Motor neuron (in vitro differentiated cells): ENCODE data around the gene ABLIM1. TPM values are rescaled to one million over a fixed set of nuclear protein-coding genes. Genes with fewer than 3 reads are reported as not detected.
"Not testable (repeated sequence)": the region's sequence is repeated elsewhere in the genome, so short reads cannot be mapped to it uniquely, and the experiment has no call there.

Experiments used
- ATAC-seq, 8 experiments: fragments of 200-7000 bp; cut with Tn5 transposase; replicated peaks in 6 of 8; 2 replicates each; pipeline ENCODE4 v1.8.0; 2021; ENCODE audit warnings: mild to moderate bottlenecking in 8 of 8, moderate library complexity in 8 of 8
- H3K27ac ChIP-seq, 2 donors: fragments of 250-450 bp; sonication (Bioruptor Pico); 2 replicates each; pipeline ENCODE4 v1.9.0; 2021; ENCODE audit warnings: antibody characterized with exemption in 2 of 2, mild to moderate bottlenecking in 2 of 2, moderate library complexity in 1 of 2
- H3K4me1 ChIP-seq, 2 donors: fragments of 250-450 bp; sonication (Bioruptor Pico); replicated peaks in 1 of 2; 2 replicates each; pipeline ENCODE4 v1.6.1; 2021; ENCODE audit warnings: antibody characterized with exemption in 2 of 2, mild to moderate bottlenecking in 2 of 2, moderate library complexity in 1 of 2
- H3K4me3 ChIP-seq, 5 donors: fragments of 250-450 bp; sonication (Bioruptor Pico); 2 replicates each; pipeline ENCODE4 v1.9.0; 2021; ENCODE audit warnings: antibody characterized with exemption in 5 of 5, mild to moderate bottlenecking in 5 of 5, moderate library complexity in 4 of 5
- WGBS, 10 experiments: fragments of 450-650 bp; shearing (Covaris generic); methylation state at CpG; one replicate each; pipeline ENCODE4 v1.0.0; 2022; 5-methylcytosine and 5-hydroxymethylcytosine counted together
- in situ Hi-C, 9 experiments: fragments of 400-800 bp; cut with MboI; loops; one replicate each; pipeline ENCODE4 v1.15.0; 2021; ENCODE audit warnings: low sequenced_read_pairs in 9 of 9, low pct_unique_long_range_greater_than_20kb in 2 of 9; ENCODE audit not compliant: unreplicated experiment in 9 of 9
- total RNA-seq, 8 experiments: library from RNA; unstranded; fragments of 300-600 nt; gene quantifications; 2 replicates each; pipeline versions ENCODE4 v1.2.3 to v1.2.4, GENCODE V29; 2022

Gene ABLIM1
- total RNA-seq = 100 to 1,000 TPM in 1 of 8 experiments, 10 to 100 TPM in 7; 14.2 to 129 (median 32.4) TPM

DNA sequence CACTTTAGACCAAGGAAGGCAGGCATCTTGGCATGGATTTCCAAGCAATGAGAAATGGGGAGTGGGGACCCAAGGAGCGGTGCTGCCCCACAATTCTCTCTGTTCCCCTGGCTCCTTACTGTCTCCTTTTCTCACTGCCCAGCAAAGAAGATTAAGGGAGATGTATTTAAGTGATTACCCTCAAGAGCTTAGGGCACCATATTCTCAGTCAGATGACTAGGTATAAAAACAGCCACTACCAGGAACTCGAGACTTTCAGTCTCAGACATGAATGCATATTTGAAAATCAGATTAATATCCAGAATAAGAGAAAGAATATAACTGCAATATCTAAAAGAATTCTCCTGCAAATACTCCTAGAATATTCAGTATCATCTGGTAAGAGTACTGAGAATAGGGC is at the start of gene ABLIM1:
ABLIM1 (minus strand) TSS at position 101 of the 400 bp plus-strand sequence; CDS start at position 26, 75 bp downstream.
- H3K4me3 ChIP-seq = no peak within 1 kb of the TSS
- H3K4me1 ChIP-seq = peaks cover 1 to 7% of the 10 kb centered on the region in 2 donors
- ATAC-seq = no peak
- in situ Hi-C loops = no loop called here
- no peak within 1 kb of the TSS for H3K27ac ChIP-seq
- WGBS, 10 experiments = 29 to 83% (median 67%) methylated on average over 1 to 2 of the region's 2 CpGs; no CpG with 5 or more reads in 5 of the 10 experiments

DNA sequence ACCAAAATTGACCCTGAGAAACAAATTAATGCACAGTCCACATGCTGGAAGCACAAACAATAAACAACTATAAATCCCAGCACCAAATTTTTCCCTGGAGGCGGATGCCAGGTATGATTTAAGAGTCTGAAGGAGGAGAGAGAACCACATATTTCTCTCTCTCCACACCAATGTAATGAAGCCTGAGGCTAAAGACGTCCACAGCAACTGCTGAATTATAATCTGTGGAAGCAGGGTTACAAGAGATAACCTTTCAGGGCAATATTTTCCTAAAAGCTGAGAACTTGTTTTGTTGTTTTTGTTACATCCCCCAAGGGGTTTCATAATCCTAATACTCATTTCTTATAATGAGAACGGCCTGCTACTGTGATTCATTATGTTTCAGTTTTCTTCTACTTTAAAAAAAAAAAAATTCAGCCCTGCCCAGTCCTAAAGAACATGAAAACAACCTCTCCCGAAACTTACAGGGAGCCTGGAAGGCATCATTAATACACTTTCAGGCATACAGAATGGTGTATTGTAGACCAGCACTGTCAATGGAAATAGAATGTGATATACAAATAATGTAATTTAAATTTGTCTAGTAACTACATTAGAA is 48.5 kb upstream of the ABLIM1 start:
- Histone ChIP-seq H3K4me1 (peaks cover 0 to 7% of the 10 kb centered on the region in 2 donors), H3K4me3 (no peak overlapping the region), H3K27ac (no peak overlapping the region)
- peak in 4 of 8 experiments; percentile 18 to 69 (median 24) for ATAC-seq
- 10 to 89% (median 67%) methylated on average over 2 to 4 of the region's 4 CpGs; no CpG with 5 or more reads in 1 of the 10 experiments for WGBS, 10 experiments
- in situ Hi-C loops = loop anchor here in 2 of 9 experiments (25.0 kb wide), 1 partner anchor 144 kb away; no protein-coding TSS in a partner anchor

DNA sequence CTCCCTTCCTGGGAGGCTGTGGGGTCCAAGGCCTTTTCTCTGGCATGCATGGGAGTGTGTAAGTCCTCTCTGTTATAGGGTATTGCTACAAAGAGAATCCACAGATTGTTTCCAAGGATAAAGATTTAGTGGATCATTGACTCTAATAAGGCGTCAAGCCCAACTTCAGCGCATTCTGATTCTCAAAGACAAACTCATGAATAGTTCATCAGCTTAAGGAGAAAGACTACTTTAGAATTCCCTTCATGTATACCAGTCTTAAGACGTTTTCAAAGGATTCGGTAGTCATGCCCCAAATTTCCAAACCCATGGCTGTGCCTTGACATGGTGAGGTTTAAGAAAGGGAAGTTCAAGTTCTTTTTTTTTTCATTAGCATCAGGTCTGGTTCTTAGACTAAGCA is 46.6 kb upstream of the ABLIM1 start:
- no peak overlapping the region for H3K27ac ChIP-seq
- 46 to 100% (median 80%) methylated on average over 1 to 4 of the region's 4 CpGs; no CpG with 5 or more reads in 1 of the 10 experiments for WGBS, 10 experiments
- H3K4me1 ChIP-seq = peaks cover 0 to 7% of the 10 kb centered on the region in 2 donors
- H3K4me3 ChIP-seq = no peak overlapping the region
- no peak for ATAC-seq
- in situ Hi-C loops = loop anchor here in 2 of 9 experiments (25.0 kb wide), 1 partner anchor 142 kb away; no protein-coding TSS in a partner anchor

DNA sequence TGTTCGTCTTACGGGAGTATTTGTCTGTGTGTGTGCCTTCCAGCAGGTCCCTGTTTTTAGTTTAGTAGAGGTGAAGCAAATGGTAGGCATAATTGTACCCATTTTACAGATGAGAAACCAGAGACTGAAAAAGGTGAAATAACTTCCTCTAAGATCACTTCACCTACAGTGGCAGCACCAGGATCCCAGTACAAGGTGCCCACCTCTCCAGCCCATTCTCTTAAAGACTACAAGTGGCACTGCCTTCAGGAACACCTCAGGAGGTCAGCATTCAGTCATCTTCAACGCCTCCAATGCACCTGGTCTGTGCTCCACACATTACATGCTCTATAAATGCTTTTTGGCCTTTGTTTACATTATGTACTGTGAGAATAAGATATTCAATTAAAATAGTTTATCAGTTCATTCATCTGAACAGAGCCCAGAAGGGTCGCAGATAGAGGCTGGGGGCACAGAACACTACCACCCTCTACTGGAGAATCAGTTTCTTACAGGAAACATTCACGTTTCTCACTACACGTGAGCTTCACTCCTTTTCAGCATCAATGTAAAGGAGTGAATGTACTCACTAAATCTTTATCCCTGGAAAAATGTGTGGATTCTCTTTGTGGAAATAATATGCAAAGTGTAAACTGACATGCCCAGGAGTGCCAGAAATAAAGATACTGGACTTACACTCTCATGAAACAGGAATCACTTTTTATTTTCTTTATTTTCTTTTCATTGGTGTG is 45.5 kb upstream of the ABLIM1 start:
- WGBS, 10 experiments = 0 to 90% (median 46%) methylated on average over 1 to 6 of the region's 6 CpGs
- Histone ChIP-seq H3K4me1 (peaks cover 0 to 7% of the 10 kb centered on the region in 2 donors), H3K4me3 (no peak overlapping the region), H3K27ac (no peak overlapping the region)
- ATAC-seq = peak in 3 of 8 experiments; percentile 38 to 81 (median 44)
- in situ Hi-C loops = loop anchor here in 2 of 9 experiments (25.0 kb wide), 1 partner anchor 141 kb away; no protein-coding TSS in a partner anchor

DNA sequence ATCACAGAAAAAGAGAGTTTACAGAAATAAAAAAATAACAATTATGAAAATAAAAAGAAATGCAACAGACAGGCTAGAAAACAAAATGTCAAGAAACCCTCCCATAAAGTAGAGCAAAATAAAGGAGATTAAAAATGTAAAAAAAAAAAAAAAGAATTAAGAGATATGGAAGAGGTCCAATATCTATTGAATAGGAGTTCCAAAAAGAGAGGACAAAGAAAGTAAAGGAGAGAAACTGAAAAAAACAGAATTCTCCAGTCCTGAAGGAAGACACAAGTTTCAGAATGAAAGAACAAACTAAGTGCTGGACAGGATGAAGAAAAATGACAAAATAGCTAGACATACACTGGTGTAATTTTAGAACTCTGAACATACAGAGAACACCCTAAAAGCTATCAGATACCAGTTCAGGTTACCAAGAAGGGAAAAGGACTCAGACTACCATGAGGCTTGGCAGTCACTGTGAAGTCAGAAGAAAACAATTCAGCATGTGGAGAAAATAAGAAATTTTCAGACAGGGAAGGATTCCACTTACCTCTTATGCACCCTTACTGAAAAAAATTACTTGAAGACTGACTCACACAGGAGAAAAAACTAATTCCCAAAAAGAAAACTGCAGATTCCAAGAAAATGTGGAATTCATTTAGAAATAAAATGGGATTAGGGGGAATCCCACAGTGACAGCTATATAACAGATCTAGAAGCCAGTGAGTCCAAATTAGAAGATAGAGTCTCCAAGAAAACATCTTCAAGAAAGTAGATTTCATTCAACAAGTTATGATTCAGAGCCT is 40.4 kb upstream of the ABLIM1 start:
- no peak overlapping the region for H3K4me3 ChIP-seq

DNA sequence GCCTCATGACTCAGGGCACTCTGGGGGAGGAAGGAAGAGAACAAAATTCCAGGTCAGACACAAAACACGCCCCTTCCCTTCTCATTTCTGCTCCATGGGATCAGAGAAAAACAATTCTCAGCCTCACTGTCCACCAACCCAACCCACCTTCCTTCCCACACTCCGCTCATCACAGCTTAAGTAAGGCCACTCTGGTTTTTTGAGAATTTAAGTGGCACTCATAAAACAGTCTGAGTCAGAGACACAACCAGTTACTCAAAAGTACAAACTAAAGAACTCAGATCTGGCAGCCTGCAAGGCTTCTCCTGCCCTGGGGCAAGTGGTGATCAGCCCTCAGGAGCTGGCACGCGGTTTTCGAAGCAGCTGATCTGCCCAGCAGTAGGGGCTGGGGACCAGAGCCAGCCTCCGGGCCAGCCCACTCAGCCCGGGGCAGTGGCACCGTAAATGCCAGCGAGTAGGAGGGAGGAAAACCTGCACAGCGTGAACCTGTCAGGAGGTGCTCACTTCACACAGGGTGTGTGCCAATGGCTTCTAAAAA is 39.1 kb upstream of the ABLIM1 start:
- 77 to 100% (median 94%) methylated on average over 1 to 9 of the region's 10 CpGs; no CpG with 5 or more reads in 2 of the 10 experiments for WGBS, 10 experiments
- in situ Hi-C loops = loop anchor here in 1 of 9 experiments (10.0 kb wide), 1 partner anchor 142 kb away; no protein-coding TSS in a partner anchor
- ATAC-seq = no peak

More for the DNA sequence above, 40.4 kb upstream of the ABLIM1 start:
- no peaks in the 10 kb centered on the region for H3K4me1 ChIP-seq
- in situ Hi-C loops = loop anchor here in 1 of 9 experiments (10.0 kb wide), 1 partner anchor 144 kb away; no protein-coding TSS in a partner anchor
- ATAC-seq = no peak
- H3K27ac ChIP-seq = no peak overlapping the region

DNA sequence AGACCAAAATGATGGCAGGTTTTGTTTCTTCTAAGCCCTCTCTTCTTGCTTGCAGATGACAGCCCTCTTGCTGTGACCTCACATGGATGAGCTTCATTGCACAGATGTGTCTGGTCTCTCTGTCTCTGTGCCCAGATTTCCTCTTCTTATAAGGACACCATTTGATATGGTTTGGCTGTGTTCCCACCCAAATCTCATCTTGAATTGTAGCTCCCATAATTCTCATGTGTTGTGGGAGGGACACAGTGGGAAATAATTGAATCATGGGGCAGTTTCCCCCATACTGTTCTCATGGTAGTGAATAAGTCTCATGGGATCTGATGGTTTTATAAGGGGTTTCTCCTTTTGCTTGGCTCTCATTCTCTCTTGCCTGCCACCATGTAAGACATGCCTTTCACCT is 38.2 kb upstream of the ABLIM1 start:
- H3K27ac ChIP-seq, H3K4me3 ChIP-seq, ATAC-seq, H3K4me1 ChIP-seq: not testable (repeated sequence)
- in situ Hi-C loops = loop anchor here in 1 of 9 experiments (10.0 kb wide), 1 partner anchor 142 kb away; no protein-coding TSS in a partner anchor

More for the DNA sequence above, 39.1 kb upstream of the ABLIM1 start:
- Histone ChIP-seq H3K4me1 (no peaks in the 10 kb centered on the region), H3K4me3 (no peak overlapping the region), H3K27ac (no peak overlapping the region)

DNA sequence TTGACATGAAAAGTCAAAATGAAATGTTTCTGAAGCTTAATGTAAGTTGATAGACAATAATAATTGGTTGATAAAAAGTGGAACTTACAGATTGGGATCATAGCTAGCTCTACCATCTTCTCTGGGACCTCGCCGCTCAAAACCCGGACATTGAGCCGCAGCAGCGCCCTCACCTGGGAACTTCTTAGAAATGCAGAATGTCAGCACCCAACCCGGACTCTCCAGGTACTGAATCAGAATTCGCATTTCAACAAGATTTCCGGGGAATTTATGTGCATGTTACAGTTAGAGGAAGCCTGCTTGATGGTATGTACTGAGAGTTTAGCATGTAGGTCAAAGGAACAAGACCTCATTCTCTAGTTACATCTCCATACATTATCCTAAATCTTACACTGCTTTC is 36.7 kb upstream of the ABLIM1 start:
- in situ Hi-C loops = loop anchor here in 1 of 9 experiments (10.0 kb wide), 1 partner anchor 140 kb away; no protein-coding TSS in a partner anchor
- ATAC-seq = peak in 3 of 8 experiments; percentile 29 to 77 (median 40)
- WGBS, 10 experiments = 6 to 40% (median 23%) methylated on average over 1 to 8 of the region's 8 CpGs
- Histone ChIP-seq H3K27ac (no peak overlapping the region), H3K4me1 (no peaks in the 10 kb centered on the region), H3K4me3 (no peak overlapping the region)

DNA sequence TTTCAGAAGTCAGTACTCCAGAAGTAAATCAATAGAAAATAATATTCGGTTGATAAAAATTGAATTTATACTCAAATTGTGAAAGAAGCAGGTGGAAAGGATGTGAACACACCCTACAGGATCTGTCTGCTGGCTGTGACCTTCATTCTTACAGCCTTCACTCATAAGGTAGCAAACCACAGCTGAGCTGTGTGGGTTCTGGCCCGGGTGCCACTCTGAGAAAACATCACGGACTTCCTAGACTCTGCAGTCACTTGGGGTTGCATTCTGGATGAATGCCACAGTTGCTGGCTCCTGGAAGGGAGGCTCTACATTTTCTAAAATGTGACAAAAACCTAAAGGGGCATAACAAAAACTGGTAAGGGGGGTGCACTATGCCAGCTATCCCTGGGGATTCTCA is 36.0 kb upstream of the ABLIM1 start:
- ATAC-seq = no peak
- Histone ChIP-seq H3K4me1 (no peaks in the 10 kb centered on the region), H3K4me3 (no peak overlapping the region), H3K27ac (no peak overlapping the region)
- WGBS, 10 experiments = 40 to 100% (median 80%) methylated on average over 1 to 3 of the region's 3 CpGs; no CpG with 5 or more reads in 2 of the 10 experiments
- in situ Hi-C loops = loop anchor here in 1 of 9 experiments (10.0 kb wide), 1 partner anchor 139 kb away; no protein-coding TSS in a partner anchor

DNA sequence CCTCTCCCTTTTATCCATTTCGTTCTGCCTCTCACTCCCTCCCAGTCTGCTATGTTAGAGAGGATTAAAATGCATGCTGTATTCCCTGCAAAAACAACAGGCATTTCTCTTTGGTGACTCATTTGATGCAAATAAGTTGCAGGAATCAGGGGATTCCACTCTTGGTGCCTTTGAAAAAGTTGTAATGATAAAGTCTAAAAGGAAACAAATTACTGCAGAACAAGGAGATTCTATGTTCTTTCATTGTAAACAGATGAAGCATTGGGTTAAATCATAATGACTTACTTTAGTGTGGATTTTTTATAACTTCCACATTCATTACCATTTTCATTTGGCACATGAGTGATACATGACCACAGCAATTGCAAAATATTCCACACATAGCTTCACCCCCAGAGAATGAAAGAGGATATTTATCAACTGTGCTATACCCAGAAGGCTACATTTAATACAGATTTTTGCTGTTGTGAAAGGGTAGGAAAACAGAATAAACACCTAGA is 33.4 kb upstream of the ABLIM1 start:
- 0 to 38% (median 8%) methylated on average over 1 of the region's 1 CpG; no CpG with 5 or more reads in 3 of the 10 experiments for WGBS, 10 experiments
- in situ Hi-C loops = loop anchor here in 1 of 9 experiments (10.0 kb wide), 1 partner anchor 137 kb away; no protein-coding TSS in a partner anchor
- Histone ChIP-seq H3K4me1 (peaks cover 0 to 10% of the 10 kb centered on the region in 2 donors), H3K4me3 (no peak overlapping the region), H3K27ac (no peak overlapping the region)
- ATAC-seq = peak; percentile 49 to 77 (median 64)

DNA sequence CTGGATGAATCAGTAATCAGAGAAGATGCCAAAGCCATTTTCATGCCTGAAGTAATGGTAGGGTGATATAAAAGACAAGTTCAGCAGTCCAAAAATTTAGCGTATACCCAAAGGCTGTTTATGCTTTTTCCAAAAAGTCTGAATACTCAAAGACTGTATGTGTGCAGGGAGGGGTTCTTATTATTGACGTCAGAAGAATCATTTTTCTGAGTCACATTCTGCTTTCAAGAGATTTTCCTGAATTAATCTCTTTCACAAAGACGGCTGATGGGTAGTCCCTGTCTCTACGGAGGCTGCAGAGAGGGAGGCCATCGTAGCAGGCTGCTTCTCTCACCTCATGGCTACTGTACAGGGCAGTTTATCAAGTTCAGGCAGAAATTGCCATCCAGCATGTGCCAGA is 30.7 kb upstream of the ABLIM1 start:
- in situ Hi-C loops = no loop called here
- H3K4me1 ChIP-seq = peaks cover 17 to 30% of the 10 kb centered on the region in 2 donors
- H3K4me3 ChIP-seq = no peak overlapping the region
- no peak overlapping the region for H3K27ac ChIP-seq
- 13 to 83% (median 56%) methylated on average over 1 to 5 of the region's 5 CpGs; no CpG with 5 or more reads in 2 of the 10 experiments for WGBS, 10 experiments
- ATAC-seq = peak in 2 of 8 experiments; percentile 5 to 23

DNA sequence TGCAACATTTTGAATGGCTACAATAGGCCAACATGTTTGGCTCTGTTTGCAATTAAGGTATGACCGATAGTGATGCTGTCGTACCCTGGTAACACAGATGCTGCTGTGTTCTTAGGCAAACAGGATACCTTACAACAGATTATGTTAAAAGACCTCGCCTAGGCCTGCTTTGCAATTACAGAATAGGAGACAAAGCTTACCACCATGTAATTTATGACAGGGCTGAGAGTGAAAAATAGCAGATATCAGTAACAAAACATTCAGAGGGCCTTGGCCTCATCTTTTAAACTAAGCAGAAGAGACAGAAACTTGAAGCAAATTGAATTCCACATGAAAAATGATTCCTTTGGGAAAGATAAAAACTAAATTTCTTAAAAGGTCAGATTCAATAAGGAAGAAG is 29.4 kb upstream of the ABLIM1 start:
- WGBS, 10 experiments = 0 to 80% (median 50%) methylated on average over 2 to 3 of the region's 3 CpGs
- Histone ChIP-seq H3K4me1 (peaks cover 17 to 38% of the 10 kb centered on the region in 2 donors), H3K27ac (no peak overlapping the region), H3K4me3 (no peak overlapping the region)
- in situ Hi-C loops = no loop called here
- peak in 5 of 8 experiments; percentile 5 to 28 (median 22) for ATAC-seq
